AG04450 (cell line): ENCODE measurements around the gene GAST. TPM values are rescaled to one million over a fixed set of nuclear protein-coding genes. Genes with fewer than 3 reads are reported as not detected.

ENCODE experiments used
- CTCF ChIA-PET: fragments of 300-600, 350-600 bp; formaldehyde crosslinking; extraction: SDS; loops from one replicate; lab custom pipeline; 2022; ENCODE audit warnings: antibody characterized with exemption, inconsistent platforms; lab: Charles Lee
- POLR2A ChIA-PET: fragments of 350-600 bp; formaldehyde crosslinking; extraction: SDS; loops from one replicate; lab custom pipeline; 2021; ENCODE audit warnings: antibody characterized with exemption, inconsistent platforms; lab: Yijun Ruan, JAX
- DNase-seq: peaks from one replicate; pipeline ENCODE4 v3.0.0-alpha.2; 2011; ENCODE audit warnings: low read depth, low spot score
- H3K27ac ChIP-seq: one replicate; pipeline ENCODE4 v1.5.1; 2012; ENCODE audit warnings: low read depth, low read length, control low read depth
- H3K27me3 ChIP-seq: one replicate; pipeline ENCODE4 v1.6.0; 2012; ENCODE audit warnings: low read length; ENCODE audit not compliant: control insufficient read depth, insufficient read depth
- H3K4me3 ChIP-seq: 2 replicates; pipeline ENCODE4 v1.5.1; 2011; ENCODE audit warnings: mild to moderate bottlenecking, low read depth, low read length, control low read depth
- H3K9me3 ChIP-seq: 2 replicates; pipeline ENCODE4 v1.5.1; 2012; ENCODE audit warnings: low read length; ENCODE audit not compliant: control insufficient read depth, insufficient read depth
- polyA plus RNA-seq: library from polyadenylated mRNA; depleted of rRNA; stranded (reverse); fragments of >200 nt; gene quantifications from 2 replicates; pipeline ENCODE4 v1.2.3, GENCODE V29; 2011
- TF ChIP-seq, protein P1 (sequence below): IDR thresholded peaks from 2 replicates; pipeline ENCODE4 v1.5.1; 2011; ENCODE audit warnings: low read depth, low read length, control low read depth, inconsistent platforms

GAST gene
- polyA plus RNA-seq, 1 experiment = not detected

DNA sequence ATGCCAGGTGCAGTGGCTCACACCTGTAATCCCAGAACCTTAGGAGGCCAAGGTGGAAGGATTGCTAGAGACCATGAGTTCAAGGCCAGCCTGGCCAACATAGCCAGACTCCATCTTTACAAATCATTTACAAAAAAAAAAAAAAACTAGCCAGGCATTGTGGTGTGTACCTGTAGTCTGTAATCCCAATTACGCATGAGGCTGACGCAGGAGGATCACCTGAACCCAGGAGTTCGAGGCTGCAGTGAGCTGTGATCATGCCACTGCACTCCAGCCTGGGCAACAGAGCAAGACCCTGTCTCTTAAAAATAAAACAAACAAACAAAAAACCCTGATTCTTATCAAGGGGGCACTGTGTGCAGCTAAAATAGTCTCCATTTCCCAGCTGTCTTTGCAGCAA lies 39.2 kb downstream of the GAST start:
- Histone ChIP-seq H3K27me3 (peaks cover 3% of the 10 kb centered on the region), H3K9me3 (no peaks in the 10 kb centered on the region), H3K4me3 (no peak overlapping the region), H3K27ac (no peak overlapping the region)
- CTCF ChIA-PET = interaction anchor here (1.2 kb wide), 1 partner anchor 14 kb away, joined by 3 read pairs; no protein-coding TSS in a partner anchor
- DNase-seq = no peak
- POLR2A ChIA-PET = no interaction called here
- TF ChIP-seq, protein P1, sequence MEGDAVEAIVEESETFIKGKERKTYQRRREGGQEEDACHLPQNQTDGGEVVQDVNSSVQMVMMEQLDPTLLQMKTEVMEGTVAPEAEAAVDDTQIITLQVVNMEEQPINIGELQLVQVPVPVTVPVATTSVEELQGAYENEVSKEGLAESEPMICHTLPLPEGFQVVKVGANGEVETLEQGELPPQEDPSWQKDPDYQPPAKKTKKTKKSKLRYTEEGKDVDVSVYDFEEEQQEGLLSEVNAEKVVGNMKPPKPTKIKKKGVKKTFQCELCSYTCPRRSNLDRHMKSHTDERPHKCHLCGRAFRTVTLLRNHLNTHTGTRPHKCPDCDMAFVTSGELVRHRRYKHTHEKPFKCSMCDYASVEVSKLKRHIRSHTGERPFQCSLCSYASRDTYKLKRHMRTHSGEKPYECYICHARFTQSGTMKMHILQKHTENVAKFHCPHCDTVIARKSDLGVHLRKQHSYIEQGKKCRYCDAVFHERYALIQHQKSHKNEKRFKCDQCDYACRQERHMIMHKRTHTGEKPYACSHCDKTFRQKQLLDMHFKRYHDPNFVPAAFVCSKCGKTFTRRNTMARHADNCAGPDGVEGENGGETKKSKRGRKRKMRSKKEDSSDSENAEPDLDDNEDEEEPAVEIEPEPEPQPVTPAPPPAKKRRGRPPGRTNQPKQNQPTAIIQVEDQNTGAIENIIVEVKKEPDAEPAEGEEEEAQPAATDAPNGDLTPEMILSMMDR = no peak

DNA sequence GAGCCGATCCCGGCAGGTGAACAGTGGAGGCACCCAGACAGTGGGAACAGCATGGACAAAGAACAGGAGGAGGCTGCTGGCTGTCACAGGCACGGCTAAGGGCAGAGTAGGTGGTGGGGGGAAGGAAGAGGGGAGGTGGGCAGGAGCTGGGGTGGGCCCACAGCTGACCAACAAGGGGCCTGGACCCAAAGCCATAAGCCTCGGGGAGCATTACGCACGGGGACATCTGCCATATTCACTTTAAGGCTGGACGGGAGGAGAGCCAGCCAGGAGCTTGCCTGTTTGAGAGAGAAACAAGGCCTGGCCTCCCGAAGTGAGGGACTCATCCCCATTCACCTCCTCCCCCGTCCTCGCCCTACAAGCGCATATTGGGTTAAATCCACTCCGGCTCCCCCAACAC lies 41.9 kb downstream of the GAST start:
- ChIA-PET CTCF (interaction anchor here (1.2 to 1.4 kb wide), 2 partner anchors 33 to 58 kb away, joined by 3 read pairs; partner anchors contain the start of gene JUP), POLR2A (interaction anchor here (0.6 kb wide), 1 partner anchor 141 kb away, joined by 3 read pairs; no protein-coding TSS in a partner anchor)
- no peak overlapping the region for H3K4me3 ChIP-seq
- H3K27me3 ChIP-seq = no peaks in the 10 kb centered on the region
- no peak overlapping the region for H3K27ac ChIP-seq
- TF ChIP-seq, protein P1 = no peak
- no peaks in the 10 kb centered on the region; the same call in 1 of the 2 replicates for H3K9me3 ChIP-seq
- DNase-seq = no peak

DNA sequence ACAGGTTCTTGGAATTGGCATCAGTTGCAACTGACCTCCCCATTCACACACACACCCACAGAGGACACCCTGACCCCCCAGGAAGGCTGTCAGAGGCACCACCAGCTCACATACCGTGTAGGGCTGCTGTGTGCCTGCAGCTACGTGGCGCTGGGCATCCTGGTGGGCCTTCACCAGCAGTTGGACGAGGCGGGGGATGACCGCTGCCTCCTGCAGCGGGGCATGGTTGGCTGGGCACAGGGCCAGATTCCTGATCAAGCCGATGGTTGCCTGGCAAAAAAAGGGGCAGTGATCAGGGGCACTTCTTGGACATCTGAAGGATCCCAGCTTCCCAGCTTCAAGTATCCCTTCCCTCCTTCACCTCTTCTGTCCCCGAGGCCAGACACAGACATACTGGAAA lies 46.5 kb downstream of the GAST start:
- no peak for DNase-seq
- Histone ChIP-seq H3K27ac (no peak overlapping the region), H3K9me3 (no peaks in the 10 kb centered on the region; the same call in 1 of the 2 replicates), H3K27me3 (no peaks in the 10 kb centered on the region), H3K4me3 (no peak overlapping the region)
- ChIA-PET CTCF (interaction anchor here (0.6 kb wide), 1 partner anchor 795 kb away, joined by 3 read pairs; no protein-coding TSS in a partner anchor), POLR2A (no interaction called here)
- TF ChIP-seq, protein P1 = no peak

DNA sequence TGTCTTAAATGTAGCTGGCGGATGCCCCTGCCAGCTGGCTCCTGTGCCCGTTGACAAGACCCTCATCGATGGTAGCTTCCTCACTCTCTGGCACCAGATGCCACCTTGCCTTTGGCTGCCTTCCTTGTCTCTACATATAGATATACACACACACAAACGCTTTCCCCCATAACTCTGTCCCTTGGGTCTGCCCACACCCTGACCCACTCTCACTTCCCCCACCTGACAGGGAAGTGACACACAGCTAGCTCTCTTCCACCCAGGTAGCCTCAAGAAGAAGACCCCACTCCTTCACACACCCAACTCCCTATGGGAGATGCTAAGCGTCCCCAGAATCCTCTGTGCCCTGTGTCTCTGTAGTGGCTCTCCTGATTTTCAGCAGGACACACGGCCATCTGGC lies 48.7 kb downstream of the GAST start:
- ChIA-PET POLR2A (no interaction called here), CTCF (no interaction called here)

DNA sequence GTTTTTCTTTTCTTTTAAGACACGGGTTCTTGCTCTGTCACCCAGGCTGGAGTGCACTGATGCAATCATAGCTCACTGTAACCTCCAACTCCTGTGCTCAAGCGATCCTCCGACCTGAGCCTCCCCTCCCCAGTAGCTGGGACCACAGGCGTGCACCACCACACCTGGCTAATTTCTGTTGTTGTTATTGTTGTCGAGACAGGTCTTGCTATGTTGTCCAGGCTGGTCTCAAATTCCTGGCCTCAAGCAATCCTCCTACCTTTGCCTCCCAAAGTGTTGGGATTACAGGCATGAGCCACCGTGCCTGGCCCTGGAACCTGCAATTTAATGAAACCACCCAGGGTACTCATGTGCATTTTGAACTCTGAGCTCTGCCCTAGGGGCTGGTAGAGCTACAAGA lies 50.3 kb downstream of the GAST start:
- ChIA-PET CTCF (interaction anchor here (1.2 kb wide), 1 partner anchor 25 kb away, joined by 3 read pairs; no protein-coding TSS in a partner anchor), POLR2A (no interaction called here)
- TF ChIP-seq, protein P1 = no peak

More for the DNA sequence above, 48.7 kb downstream of the GAST start:
- Histone ChIP-seq H3K27ac (no peak overlapping the region), H3K9me3 (no peaks in the 10 kb centered on the region; the same call in 1 of the 2 replicates), H3K4me3 (no peak overlapping the region), H3K27me3 (no peaks in the 10 kb centered on the region)
- no peak for DNase-seq
- TF ChIP-seq, protein P1 = no peak

More for the DNA sequence above, 50.3 kb downstream of the GAST start:
- H3K4me3 ChIP-seq = no peak overlapping the region
- no peaks in the 10 kb centered on the region; the same call in 1 of the 2 replicates for H3K9me3 ChIP-seq
- no peaks in the 10 kb centered on the region for H3K27me3 ChIP-seq
- no peak overlapping the region for H3K27ac ChIP-seq
- no peak for DNase-seq
